ENCODE results near the gene IL1RAP. TPM values are rescaled to one million over a fixed set of nuclear protein-coding genes. Genes with fewer than 3 reads are reported as not detected.

Gene IL1RAP
- total RNA-seq, 1 donor from 2014 or later: 15.0 TPM

DNA sequence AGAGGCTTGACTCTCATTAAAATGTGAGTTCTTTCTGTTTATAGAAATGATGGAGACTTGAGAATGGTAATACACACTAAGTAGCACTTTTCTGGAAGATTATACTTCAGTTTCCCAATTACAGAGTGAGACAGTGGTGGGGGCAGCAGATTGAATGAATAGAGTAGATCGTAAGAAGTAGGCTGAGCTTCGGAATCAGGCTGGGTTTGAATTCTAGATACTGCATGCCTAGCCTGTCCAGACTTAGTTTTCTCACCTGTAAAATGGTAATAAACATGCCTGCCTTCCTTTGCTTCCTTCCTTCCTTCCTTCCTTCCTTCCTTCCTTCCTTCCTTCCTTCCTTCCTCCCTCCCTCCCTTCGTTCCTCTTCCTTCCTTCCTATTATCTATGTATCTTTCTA, 8.1 kb downstream of the IL1RAP start:
- no peaks in the 10 kb centered on the region for H3K27me3 Mint-ChIP-seq (ENCODE audit: low read depth)

DNA sequence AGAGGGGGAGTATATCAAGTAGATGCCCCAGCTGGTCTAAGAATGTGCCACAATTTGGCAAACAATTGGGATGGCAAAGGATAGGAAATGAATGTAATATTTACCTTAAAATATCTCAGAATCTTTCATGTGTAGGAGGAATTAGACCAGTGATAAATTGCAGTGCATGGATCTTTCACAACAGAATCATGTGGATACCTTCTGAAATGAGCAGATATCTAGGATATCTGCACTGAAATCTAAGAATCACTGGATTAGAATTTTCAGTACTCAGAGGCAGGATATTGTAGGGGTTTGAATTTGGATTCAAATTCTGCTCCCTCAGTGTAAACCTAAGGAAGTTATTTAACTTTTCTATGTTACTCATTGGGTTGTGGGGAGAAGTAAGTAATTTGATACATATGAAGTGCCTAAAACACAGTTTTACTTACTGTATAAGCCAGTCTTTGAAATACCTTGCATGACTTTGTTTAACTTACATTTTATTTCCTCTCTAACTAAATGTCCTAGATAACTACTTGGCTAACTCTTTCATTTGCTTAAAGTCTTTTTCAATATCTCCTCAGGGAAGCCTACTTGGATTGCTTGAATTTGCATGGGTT, 8.8 kb downstream of the IL1RAP start:
- no peak for DNase-seq (ENCODE audit: low spot score in 2 of 2, unreplicated experiment in 2 of 2)
- Mint-ChIP-seq H3K36me3 (no peaks in the 10 kb centered on the region), H3K9me3 (no peaks in the 10 kb centered on the region), H3K27ac (no peak overlapping the region), H3K4me3 (no peak overlapping the region), H3K4me1 (peaks cover under 1% of the 10 kb centered on the region), H3K27me3 (ENCODE audit: low read depth) (no peaks in the 10 kb centered on the region)
- TF ChIP-seq, protein P1, sequence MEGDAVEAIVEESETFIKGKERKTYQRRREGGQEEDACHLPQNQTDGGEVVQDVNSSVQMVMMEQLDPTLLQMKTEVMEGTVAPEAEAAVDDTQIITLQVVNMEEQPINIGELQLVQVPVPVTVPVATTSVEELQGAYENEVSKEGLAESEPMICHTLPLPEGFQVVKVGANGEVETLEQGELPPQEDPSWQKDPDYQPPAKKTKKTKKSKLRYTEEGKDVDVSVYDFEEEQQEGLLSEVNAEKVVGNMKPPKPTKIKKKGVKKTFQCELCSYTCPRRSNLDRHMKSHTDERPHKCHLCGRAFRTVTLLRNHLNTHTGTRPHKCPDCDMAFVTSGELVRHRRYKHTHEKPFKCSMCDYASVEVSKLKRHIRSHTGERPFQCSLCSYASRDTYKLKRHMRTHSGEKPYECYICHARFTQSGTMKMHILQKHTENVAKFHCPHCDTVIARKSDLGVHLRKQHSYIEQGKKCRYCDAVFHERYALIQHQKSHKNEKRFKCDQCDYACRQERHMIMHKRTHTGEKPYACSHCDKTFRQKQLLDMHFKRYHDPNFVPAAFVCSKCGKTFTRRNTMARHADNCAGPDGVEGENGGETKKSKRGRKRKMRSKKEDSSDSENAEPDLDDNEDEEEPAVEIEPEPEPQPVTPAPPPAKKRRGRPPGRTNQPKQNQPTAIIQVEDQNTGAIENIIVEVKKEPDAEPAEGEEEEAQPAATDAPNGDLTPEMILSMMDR (IDR thresholded peaks at IDR 0.05; ENCODE audit: unreplicated experiment): no peak

More for the DNA sequence above, 8.1 kb downstream of the IL1RAP start:
- TF ChIP-seq, protein P1 (IDR thresholded peaks at IDR 0.05; ENCODE audit: unreplicated experiment): no peak
- no peaks in the 10 kb centered on the region for H3K9me3 Mint-ChIP-seq
- no peaks in the 10 kb centered on the region for H3K36me3 Mint-ChIP-seq
- H3K4me3 Mint-ChIP-seq: no peak overlapping the region
- DNase-seq (ENCODE audit: low spot score in 2 of 2, unreplicated experiment in 2 of 2): no peak
- H3K27ac Mint-ChIP-seq: no peak overlapping the region
- H3K4me1 Mint-ChIP-seq: no peaks in the 10 kb centered on the region

DNA sequence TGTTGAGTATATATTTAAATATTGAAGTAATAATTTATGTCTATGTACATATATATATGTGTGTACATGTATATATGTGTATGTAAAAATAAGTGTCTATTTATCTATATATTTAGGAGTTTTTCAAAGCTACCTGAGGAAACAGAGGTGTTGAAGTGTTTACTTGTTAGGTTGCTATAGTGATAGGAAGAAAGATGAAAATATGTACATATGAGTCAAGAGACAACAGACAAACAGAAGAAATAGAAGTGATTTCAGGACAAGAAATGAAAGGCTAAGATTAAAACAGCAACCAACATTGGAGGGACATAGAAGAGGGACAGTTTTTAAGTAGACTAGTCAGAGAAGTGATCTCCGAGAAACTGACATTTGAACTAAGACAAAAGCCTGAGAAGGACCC, 11.1 kb downstream of the IL1RAP start:
- no peaks in the 10 kb centered on the region for H3K27me3 Mint-ChIP-seq (ENCODE audit: low read depth)
- no peak for DNase-seq (ENCODE audit: low spot score in 2 of 2, unreplicated experiment in 2 of 2)
- no peak overlapping the region for H3K4me3 Mint-ChIP-seq
- H3K9me3 Mint-ChIP-seq: no peaks in the 10 kb centered on the region
- TF ChIP-seq, protein P1 (IDR thresholded peaks at IDR 0.05; ENCODE audit: unreplicated experiment): no peak
- no peak overlapping the region for H3K27ac Mint-ChIP-seq
- H3K36me3 Mint-ChIP-seq: no peaks in the 10 kb centered on the region
- H3K4me1 Mint-ChIP-seq: peaks cover 11% of the 10 kb centered on the region

DNA sequence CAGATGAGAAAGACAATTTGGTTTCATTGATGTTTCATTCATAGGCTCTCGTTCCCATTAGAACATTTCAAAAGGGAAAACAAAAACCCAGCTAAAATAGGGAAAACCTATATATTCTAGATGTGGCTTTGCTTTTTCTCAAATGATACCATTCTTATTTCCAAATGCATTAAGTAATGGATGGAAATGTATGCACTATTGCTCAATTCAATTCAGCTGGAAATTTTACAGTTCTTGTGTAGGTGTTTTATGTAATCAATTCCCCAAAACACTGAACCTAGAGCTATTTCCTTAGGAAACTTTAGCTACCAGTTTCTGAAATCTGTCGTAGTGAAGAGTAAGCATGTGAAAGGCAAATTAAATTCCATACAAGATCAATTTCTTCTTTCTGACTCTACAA, 11.7 kb downstream of the IL1RAP start:
- no peaks in the 10 kb centered on the region for H3K36me3 Mint-ChIP-seq
- no peaks in the 10 kb centered on the region for H3K9me3 Mint-ChIP-seq
- H3K4me1 Mint-ChIP-seq: peaks cover 11% of the 10 kb centered on the region
- TF ChIP-seq, protein P1 (IDR thresholded peaks at IDR 0.05; ENCODE audit: unreplicated experiment): no peak
- DNase-seq (ENCODE audit: low spot score in 2 of 2, unreplicated experiment in 2 of 2): no peak
- H3K27ac Mint-ChIP-seq: no peak overlapping the region
- no peaks in the 10 kb centered on the region for H3K27me3 Mint-ChIP-seq (ENCODE audit: low read depth)
- H3K4me3 Mint-ChIP-seq: no peak overlapping the region

DNA sequence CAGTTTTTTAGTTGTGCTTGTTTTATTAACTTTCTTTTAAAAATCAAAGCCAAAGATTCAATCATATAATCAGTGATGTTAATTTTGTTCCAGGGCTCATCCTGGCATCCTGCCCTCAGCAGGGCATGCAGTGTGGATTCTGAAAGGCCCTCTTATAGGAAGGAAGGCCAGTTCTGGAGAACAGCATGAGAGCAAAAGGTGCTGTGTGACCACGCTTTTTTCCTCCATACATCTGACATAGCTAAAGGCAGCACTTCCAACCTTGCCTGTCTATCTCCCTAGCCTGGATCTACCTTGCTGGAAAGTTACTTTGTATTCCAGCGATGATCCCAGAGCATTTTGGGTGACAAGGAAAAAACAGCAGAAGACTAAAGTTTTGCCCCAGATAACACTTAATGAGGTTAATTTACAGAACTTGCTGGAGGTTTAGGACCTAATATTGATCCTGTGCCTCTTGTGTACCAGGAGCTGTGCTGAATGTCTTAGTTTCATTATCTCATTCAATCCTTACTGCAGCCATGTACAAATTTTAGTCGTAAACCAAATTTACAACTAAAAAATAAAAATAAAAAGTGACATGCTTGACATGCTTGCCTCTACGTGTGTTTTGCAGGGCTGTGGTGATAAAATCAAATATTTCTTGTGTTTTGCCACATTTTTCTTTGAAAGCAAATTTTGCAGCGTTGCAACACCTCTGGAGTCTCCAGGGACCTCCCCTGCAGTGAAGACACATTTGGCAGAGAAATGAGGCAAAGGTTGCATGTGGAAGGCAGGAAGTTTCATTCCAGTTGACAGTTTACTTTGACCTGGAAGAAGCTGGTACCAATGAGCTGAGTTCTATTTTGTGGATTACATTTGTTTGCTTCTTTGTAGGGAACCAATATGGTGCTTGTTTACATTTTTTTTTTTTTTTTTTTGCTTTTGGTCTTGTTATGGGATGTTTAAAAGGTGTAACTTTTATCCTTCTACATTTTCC, 13.2 kb downstream of the IL1RAP start:
- no peak for DNase-seq (ENCODE audit: low spot score in 2 of 2, unreplicated experiment in 2 of 2)
- Mint-ChIP-seq H3K9me3 (no peaks in the 10 kb centered on the region), H3K27ac (no peak overlapping the region), H3K4me3 (no peak overlapping the region), H3K27me3 (ENCODE audit: low read depth) (no peaks in the 10 kb centered on the region), H3K4me1 (peaks cover 20% of the 10 kb centered on the region), H3K36me3 (no peaks in the 10 kb centered on the region)
- TF ChIP-seq, protein P1 (IDR thresholded peaks at IDR 0.05; ENCODE audit: unreplicated experiment): no peak

Measured in mesothelial cell of epicardium (in vitro differentiated cells).